Stimulated activated CD8-positive, alpha-beta memory T cell treated with anti-CD3 and anti-CD28 coated beads, Interleukin-15, amount 100 ng/mL, for 1 hour (primary cell): ENCODE measurements around the gene GRIK5.
A peak's percentile ranks its signal among the peaks of the same experiment; 100 is the strongest.
"Not testable (repeated sequence)": the region's sequence is repeated elsewhere in the genome, so short reads cannot be mapped to it uniquely, and the experiment has no call there.

ENCODE experiments used
- DNase-seq: peaks from one replicate; pipeline ENCODE4 v3.0.0-alpha.2; 2020; ENCODE audit warnings: low read depth

The GRIK5 gene

GRCh38 chr19:42069619-42070351, at the start of gene GRIK5:
GRIK5 (minus strand) TSS chr19:42070206; CDS start chr19:42065770, 4,436 bp downstream.
- no peak for DNase-seq

GRCh38 chr19:42117076-42117475, 47.1 kb upstream of the GRIK5 start:
- DNase-seq = no peak

- no peak for DNase-seq
Measured at GRCh38 chr19:42116308-42117075, 46.5 kb upstream of the GRIK5 start.

- no peak for DNase-seq
Measured at GRCh38 chr19:42115705-42116104, 45.7 kb upstream of the GRIK5 start.

GRCh38 chr19:42115219-42115618, 45.2 kb upstream of the GRIK5 start:
- no peak for DNase-seq

- DNase-seq = no peak
Measured at GRCh38 chr19:42114412-42114811, 44.4 kb upstream of the GRIK5 start.

GRCh38 chr19:42113641-42114348, 43.8 kb upstream of the GRIK5 start:
- DNase-seq = no peak

- DNase-seq = no peak
Measured at GRCh38 chr19:42111811-42112210, 41.8 kb upstream of the GRIK5 start.

GRCh38 chr19:42111384-42111783, 41.4 kb upstream of the GRIK5 start:
- no peak for DNase-seq

- DNase-seq = no peak
Measured at GRCh38 chr19:42110658-42111057, 40.7 kb upstream of the GRIK5 start.

GRCh38 chr19:42109896-42110295, 39.9 kb upstream of the GRIK5 start:
- no peak for DNase-seq

- DNase-seq = peak; percentile 87
Measured at GRCh38 chr19:42108527-42109389, 38.8 kb upstream of the GRIK5 start.

- DNase-seq = no peak
Measured at GRCh38 chr19:42105368-42105767, 35.4 kb upstream of the GRIK5 start.

GRCh38 chr19:42102877-42103276, 32.9 kb upstream of the GRIK5 start:
- DNase-seq = no peak

- not testable (repeated sequence) for DNase-seq
Measured at GRCh38 chr19:42100241-42100640, 30.2 kb upstream of the GRIK5 start.

- DNase-seq = no peak
Measured at GRCh38 chr19:42099336-42099925, 29.4 kb upstream of the GRIK5 start.

GRCh38 chr19:42098781-42099180, 28.8 kb upstream of the GRIK5 start:
- DNase-seq = no peak

GRCh38 chr19:42097461-42097860, 27.5 kb upstream of the GRIK5 start:
- no peak for DNase-seq

- no peak for DNase-seq
Measured at GRCh38 chr19:42096255-42096837, 26.3 kb upstream of the GRIK5 start.

GRCh38 chr19:42095814-42096230, 25.8 kb upstream of the GRIK5 start:
- DNase-seq = no peak
